Fibroblast of lung (primary cell): ENCODE results near the gene ATP9B. TPM values are rescaled to one million over a fixed set of nuclear protein-coding genes. Genes with fewer than 3 reads are reported as not detected.

Experiments
- DNase-seq, 2 donors: peaks; one replicate each; pipeline versions ENCODE4 v3.0.0 to v3.0.0-alpha.2; 2010; ENCODE audit warnings: low read depth in 2 of 2
- H2AFZ ChIP-seq: 2 replicates; pipeline ENCODE4 v1.5.1; 2012; ENCODE audit warnings: low read length, control low read depth, inconsistent platforms
- H3K27ac ChIP-seq: 2 replicates; pipeline ENCODE4 v1.5.1; 2011; ENCODE audit warnings: low read length, control low read depth; ENCODE audit not compliant: insufficient read depth
- H3K27me3 ChIP-seq: 2 replicates; pipeline ENCODE4 v1.5.1; 2011; ENCODE audit warnings: mild to moderate bottlenecking, low read length; ENCODE audit not compliant: control insufficient read depth, insufficient read depth
- H3K36me3 ChIP-seq: 2 replicates; pipeline ENCODE4 v1.5.1; 2011; ENCODE audit warnings: low read length; ENCODE audit not compliant: control insufficient read depth, insufficient read depth
- H3K4me1 ChIP-seq: 2 replicates; pipeline ENCODE4 v1.5.1; 2011; ENCODE audit warnings: low read length; ENCODE audit not compliant: control insufficient read depth, insufficient read depth; ENCODE audit errors: extremely low read depth
- H3K4me2 ChIP-seq: 2 replicates; pipeline ENCODE4 v1.5.1; 2011; ENCODE audit warnings: low read length, control low read depth; ENCODE audit not compliant: insufficient read depth; ENCODE audit errors: extremely low read depth
- H3K4me3 ChIP-seq, 4 experiments: fragments of 200-600 bp in 1 of 4; sonication (generic) in 1 of 4; replicated peaks in 1 of 4; 2 replicates each; pipeline ENCODE4 v1.5.1; 2011 to 2016; ENCODE audit warnings: low read length in 4 of 4, low read depth in 3 of 4, mild to moderate bottlenecking in 3 of 4, control low read depth in 2 of 4, inconsistent platforms in 1 of 4, mixed read lengths in 1 of 4; ENCODE audit not compliant: insufficient read depth in 1 of 4; ENCODE audit errors: control extremely low read depth in 1 of 4
- H3K79me2 ChIP-seq: 2 replicates; pipeline ENCODE4 v1.5.1; 2012; ENCODE audit warnings: mild to moderate bottlenecking, low read length, inconsistent platforms; ENCODE audit not compliant: control insufficient read depth, insufficient read depth
- H3K9ac ChIP-seq: 2 replicates; pipeline ENCODE4 v1.5.1; 2011; ENCODE audit warnings: mild to moderate bottlenecking, low read length, control low read depth; ENCODE audit not compliant: insufficient read depth
- H3K9me3 ChIP-seq: 2 replicates; pipeline ENCODE4 v1.5.1; 2012; ENCODE audit warnings: low read depth, low read length; ENCODE audit not compliant: control insufficient read depth, insufficient read depth
- H4K20me1 ChIP-seq: 2 replicates; pipeline ENCODE4 v1.5.1; 2011; ENCODE audit warnings: low read length; ENCODE audit not compliant: control insufficient read depth, insufficient read depth; ENCODE audit errors: extremely low read depth
- CTCF ChIP-seq, 2 donors: IDR thresholded peaks in 1 of 2; conservative IDR thresholded peaks in 1 of 2; 1 replicate in 1 of 2; 2 replicates in 1 of 2; pipeline ENCODE4 v1.5.1; 2011 to 2012; ENCODE audit warnings: low read length in 2 of 2, control low read depth in 1 of 2, inconsistent platforms in 1 of 2, low read depth in 1 of 2, mild to moderate bottlenecking in 1 of 2
- EZH2 ChIP-seq: IDR thresholded peaks from 2 replicates; pipeline ENCODE4 v1.5.1; 2012; ENCODE audit warnings: low read length, control low read depth, mild to moderate bottlenecking; ENCODE audit errors: missing control alignments
- polyA plus RNA-seq, 2 donors: library from polyadenylated mRNA; depleted of rRNA in 1 of 2; stranded (reverse) in 1 of 2; unstranded in 1 of 2; fragments of >200 nt; gene quantifications; 2 replicates each; pipeline ENCODE4 v1.2.1, GENCODE V29; 2011 to 2012; ENCODE audit warnings: missing spikeins in 1 of 2
- total RNA-seq: library from RNA; depleted of rRNA; stranded (reverse); fragments of >200 nt; gene quantifications from 2 replicates; pipeline ENCODE4 v1.2.1, GENCODE V29; 2014

ATP9B gene
- total and polyA plus RNA-seq, 2 donors (not counting 1 experiment from before 2014, with no cell fraction given), result 11.2 to 27.7 TPM

- TF ChIP-seq CTCF (conservative IDR thresholded peaks at IDR 0.05 in 1 of 2, IDR thresholded peaks at IDR 0.05 in 1 of 2; ENCODE audit: low read depth in 1 of 2, low read length in 2 of 2), result no peak
- no peak for TF ChIP-seq EZH2
Measured at GRCh38 chr18:79043288-79043687, 25.9 kb upstream of the ATP9B start.

GRCh38 chr18:79046522-79046921 is 22.7 kb upstream of the ATP9B start:
- H4K20me1 ChIP-seq, result no peaks in the 10 kb centered on the region
- no peak overlapping the region for H3K9ac ChIP-seq
- no peak for DNase-seq
- H3K79me2 ChIP-seq, result no peaks in the 10 kb centered on the region
- no peaks in the 10 kb centered on the region for H3K4me1 ChIP-seq
- no peak overlapping the region for H3K4me2 ChIP-seq
- no peaks in the 10 kb centered on the region for H3K9me3 ChIP-seq
- TF ChIP-seq CTCF (conservative IDR thresholded peaks at IDR 0.05 in 1 of 2, IDR thresholded peaks at IDR 0.05 in 1 of 2; ENCODE audit: low read depth in 1 of 2, low read length in 2 of 2) (no peak), EZH2 (no peak)
- H3K4me3 ChIP-seq, result no peak overlapping the region
- H3K36me3 ChIP-seq, result no peaks in the 10 kb centered on the region
- H2AFZ ChIP-seq, result no peak overlapping the region
- H3K27ac ChIP-seq, result no peak overlapping the region
- no peaks in the 10 kb centered on the region for H3K27me3 ChIP-seq

More at GRCh38 chr18:79043288-79043687, 25.9 kb upstream of the ATP9B start:
- no peak for DNase-seq
- no peak overlapping the region for H3K27ac ChIP-seq
- no peak overlapping the region for H3K9ac ChIP-seq
- no peak overlapping the region for H3K4me2 ChIP-seq
- H2AFZ ChIP-seq, result no peak overlapping the region
- H3K27me3 ChIP-seq, result no peaks in the 10 kb centered on the region
- no peaks in the 10 kb centered on the region for H3K9me3 ChIP-seq
- no peak overlapping the region for H3K4me3 ChIP-seq
- H3K36me3 ChIP-seq, result no peaks in the 10 kb centered on the region
- no peaks in the 10 kb centered on the region for H4K20me1 ChIP-seq
- H3K4me1 ChIP-seq, result no peaks in the 10 kb centered on the region
- no peaks in the 10 kb centered on the region for H3K79me2 ChIP-seq

- H3K9me3 ChIP-seq, result no peaks in the 10 kb centered on the region
- H3K9ac ChIP-seq, result no peak overlapping the region
- H4K20me1 ChIP-seq, result no peaks in the 10 kb centered on the region
- no peak overlapping the region for H3K4me2 ChIP-seq
- TF ChIP-seq CTCF (conservative IDR thresholded peaks at IDR 0.05 in 1 of 2, IDR thresholded peaks at IDR 0.05 in 1 of 2; ENCODE audit: low read depth in 1 of 2, low read length in 2 of 2) (no peak), EZH2 (no peak)
- no peaks in the 10 kb centered on the region for H3K36me3 ChIP-seq
- H2AFZ ChIP-seq, result no peak overlapping the region
- no peaks in the 10 kb centered on the region for H3K27me3 ChIP-seq
- no peak overlapping the region for H3K27ac ChIP-seq
- no peak for DNase-seq
- H3K4me3 ChIP-seq, result no peak overlapping the region
- H3K79me2 ChIP-seq, result no peaks in the 10 kb centered on the region
- H3K4me1 ChIP-seq, result no peaks in the 10 kb centered on the region
Measured at GRCh38 chr18:79047556-79048244, 21.5 kb upstream of the ATP9B start.
